Cardiac muscle cell (in vitro differentiated cells and primary cell): ENCODE results near the gene RNF14. TPM values are rescaled to one million over a fixed set of nuclear protein-coding genes. Genes with fewer than 3 reads are reported as not detected.

ENCODE experiments used
- DNase-seq, 2 donors: peaks; one replicate each; pipeline versions ENCODE4 v3.0.0 to v3.0.0-alpha.2; 2010 to 2017; ENCODE audit warnings: low read depth in 1 of 2, low spot score in 1 of 2
- H3K27ac ChIP-seq: fragments of 200-600 bp; sonication (generic); 2 replicates; pipeline ENCODE4 v1.5.1; 2016
- H3K27me3 ChIP-seq: fragments of 200-600 bp; sonication (generic); 2 replicates; pipeline ENCODE4 v1.6.0; 2016; ENCODE audit warnings: control low read depth
- H3K36me3 ChIP-seq: fragments of 200-600 bp; sonication (generic); 2 replicates; pipeline ENCODE4 v1.5.1; 2016; ENCODE audit warnings: control low read depth
- H3K4me1 ChIP-seq: fragments of 200-600 bp; sonication (generic); 2 replicates; pipeline ENCODE4 v1.8.1; 2017; ENCODE audit warnings: low read depth, mild to moderate bottlenecking, mixed run types
- H3K4me3 ChIP-seq: fragments of 200-600 bp; sonication (generic); 2 replicates; pipeline ENCODE4 v1.5.1; 2016; ENCODE audit warnings: mild to moderate bottlenecking
- H3K9me3 ChIP-seq: fragments of 200-600 bp; sonication (generic); 2 replicates; pipeline ENCODE4 v1.5.1; 2017; ENCODE audit warnings: low read depth, mild to moderate bottlenecking, control low read depth
- polyA plus RNA-seq: library from polyadenylated mRNA; unstranded; fragments of >200 nt; fragmentation: Nextera tagmentation; extraction: Ambion mirVana; gene quantifications from 2 replicates; pipeline ENCODE4 v1.2.1, GENCODE V29; 2016
- total RNA-seq: library from RNA; depleted of rRNA; stranded (reverse); fragments of >200 nt; gene quantifications from 2 replicates; pipeline ENCODE4 v1.2.3, GENCODE V29; 2016
- TF ChIP-seq, protein P1 (sequence below): IDR thresholded peaks from 2 replicates; pipeline ENCODE4 v1.5.1; 2012; ENCODE audit warnings: low read depth, mild to moderate bottlenecking, low read length

The RNF14 gene
- total and polyA plus RNA-seq, 2 experiments from 2014 or later = 35.4 to 69.2 TPM

DNA sequence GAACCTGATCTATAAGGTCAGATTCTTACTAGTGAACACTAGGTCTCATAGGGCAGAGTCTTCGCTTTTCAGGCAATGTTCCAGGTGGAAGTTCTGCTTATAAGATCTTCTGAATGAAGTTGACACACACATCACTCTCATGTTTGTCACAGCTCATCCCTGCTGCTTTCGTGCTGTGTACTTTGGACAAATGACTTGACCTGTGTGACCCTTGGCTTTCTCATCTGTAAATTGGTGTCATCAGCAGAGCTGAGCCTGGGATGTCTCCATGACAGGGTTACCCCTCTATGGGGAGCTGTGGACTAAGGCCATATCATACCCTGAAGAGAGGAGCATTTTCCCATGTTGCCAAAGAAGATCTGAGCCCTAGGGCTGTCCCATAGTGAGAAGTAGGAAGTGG, 42.5 kb upstream of the RNF14 start:
- no peak for DNase-seq
- Histone ChIP-seq H3K4me1 (peaks cover 7% of the 10 kb centered on the region), H3K36me3 (peaks cover 38% of the 10 kb centered on the region), H3K4me3 (no peak overlapping the region), H3K9me3 (no peaks in the 10 kb centered on the region), H3K27me3 (no peaks in the 10 kb centered on the region), H3K27ac (no peak overlapping the region)
- TF ChIP-seq, protein P1, sequence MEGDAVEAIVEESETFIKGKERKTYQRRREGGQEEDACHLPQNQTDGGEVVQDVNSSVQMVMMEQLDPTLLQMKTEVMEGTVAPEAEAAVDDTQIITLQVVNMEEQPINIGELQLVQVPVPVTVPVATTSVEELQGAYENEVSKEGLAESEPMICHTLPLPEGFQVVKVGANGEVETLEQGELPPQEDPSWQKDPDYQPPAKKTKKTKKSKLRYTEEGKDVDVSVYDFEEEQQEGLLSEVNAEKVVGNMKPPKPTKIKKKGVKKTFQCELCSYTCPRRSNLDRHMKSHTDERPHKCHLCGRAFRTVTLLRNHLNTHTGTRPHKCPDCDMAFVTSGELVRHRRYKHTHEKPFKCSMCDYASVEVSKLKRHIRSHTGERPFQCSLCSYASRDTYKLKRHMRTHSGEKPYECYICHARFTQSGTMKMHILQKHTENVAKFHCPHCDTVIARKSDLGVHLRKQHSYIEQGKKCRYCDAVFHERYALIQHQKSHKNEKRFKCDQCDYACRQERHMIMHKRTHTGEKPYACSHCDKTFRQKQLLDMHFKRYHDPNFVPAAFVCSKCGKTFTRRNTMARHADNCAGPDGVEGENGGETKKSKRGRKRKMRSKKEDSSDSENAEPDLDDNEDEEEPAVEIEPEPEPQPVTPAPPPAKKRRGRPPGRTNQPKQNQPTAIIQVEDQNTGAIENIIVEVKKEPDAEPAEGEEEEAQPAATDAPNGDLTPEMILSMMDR = no peak

DNA sequence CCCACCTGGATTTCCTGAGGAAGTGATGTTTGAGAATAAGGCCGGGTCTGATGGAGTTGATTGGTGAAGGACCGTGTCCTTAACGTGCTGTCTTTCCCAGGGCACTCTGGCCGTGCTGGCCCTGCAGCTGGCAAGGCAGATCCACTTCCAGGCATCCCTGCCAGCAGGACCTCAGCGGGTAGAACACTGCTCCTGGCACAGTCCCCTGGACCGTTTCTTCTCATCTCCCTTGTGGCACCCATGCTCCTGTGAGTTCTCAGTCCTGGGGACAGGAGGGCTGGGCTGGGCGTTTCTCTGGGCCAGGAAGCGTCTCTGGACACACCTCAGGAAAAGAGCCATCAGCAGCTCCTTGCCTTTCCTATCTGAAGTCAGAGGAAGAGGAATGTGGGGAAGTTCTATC, 40.9 kb upstream of the RNF14 start:
- H3K4me3 ChIP-seq = no peak overlapping the region
- no peak overlapping the region for H3K27ac ChIP-seq
- H3K9me3 ChIP-seq = no peaks in the 10 kb centered on the region
- TF ChIP-seq, protein P1 = no peak
- peaks cover 38% of the 10 kb centered on the region for H3K36me3 ChIP-seq
- H3K27me3 ChIP-seq = no peaks in the 10 kb centered on the region
- DNase-seq = no peak
- peaks cover 4% of the 10 kb centered on the region for H3K4me1 ChIP-seq

DNA sequence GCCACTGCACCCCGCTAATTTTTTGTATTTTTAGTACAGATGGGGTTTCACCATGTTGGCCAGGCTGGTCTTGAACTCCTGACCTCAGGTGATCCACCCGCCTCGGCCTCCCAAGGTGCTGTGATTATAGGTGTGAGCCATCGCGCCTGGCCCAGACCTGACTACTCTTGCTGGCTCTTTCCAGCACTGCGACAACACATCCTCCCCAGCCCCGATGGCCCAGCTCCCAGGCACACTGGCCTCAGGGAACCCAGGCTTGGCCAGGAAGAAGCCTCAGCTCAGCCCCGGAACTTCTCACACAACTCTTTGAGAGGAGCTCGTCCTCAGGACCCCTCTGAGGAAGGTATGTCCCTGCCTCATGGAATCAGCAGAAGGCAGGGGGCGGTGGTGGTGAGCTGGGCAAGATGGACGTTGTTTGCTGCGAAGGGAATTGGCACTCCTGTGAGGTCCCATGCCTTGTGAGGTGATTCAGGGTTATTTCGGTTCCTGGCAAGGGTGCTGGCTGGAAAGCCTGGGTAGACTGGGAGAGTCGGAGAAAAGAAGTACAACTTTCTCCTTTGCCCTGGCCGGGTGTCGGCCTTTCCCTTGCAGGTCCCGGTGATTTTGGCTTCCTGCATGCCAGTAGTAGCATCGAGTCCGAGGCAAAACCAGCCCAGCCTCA, 39.4 kb upstream of the RNF14 start:
- Histone ChIP-seq H3K9me3 (no peaks in the 10 kb centered on the region), H3K36me3 (peaks cover 38% of the 10 kb centered on the region), H3K27me3 (no peaks in the 10 kb centered on the region), H3K4me1 (peaks cover under 1% of the 10 kb centered on the region), H3K4me3 (no peak overlapping the region), H3K27ac (no peak overlapping the region)
- TF ChIP-seq, protein P1 = no peak
- no peak for DNase-seq

DNA sequence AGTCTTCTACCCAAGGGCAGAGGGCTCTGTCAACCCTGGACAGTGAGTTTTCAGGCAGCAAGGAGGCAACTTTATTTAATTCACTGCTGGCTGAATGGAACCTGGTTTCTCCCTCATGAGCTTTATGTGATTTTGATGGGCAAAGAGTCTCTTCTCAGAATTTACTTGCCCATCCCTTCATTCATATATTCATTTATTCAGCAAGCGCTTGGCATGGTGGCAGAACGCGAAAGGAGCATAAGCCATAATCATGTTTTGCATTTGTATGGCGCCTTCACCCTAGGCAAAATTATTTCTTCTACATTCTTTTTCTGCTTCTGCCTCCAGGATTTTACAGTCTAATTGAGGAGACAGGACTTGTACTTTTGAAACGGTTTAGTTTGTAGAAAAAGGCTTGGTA, 37.2 kb upstream of the RNF14 start:
- Histone ChIP-seq H3K9me3 (no peaks in the 10 kb centered on the region), H3K4me3 (no peak overlapping the region), H3K4me1 (no peaks in the 10 kb centered on the region), H3K36me3 (peaks cover 41% of the 10 kb centered on the region), H3K27me3 (no peaks in the 10 kb centered on the region), H3K27ac (no peak overlapping the region)
- no peak for DNase-seq
- TF ChIP-seq, protein P1 = no peak

DNA sequence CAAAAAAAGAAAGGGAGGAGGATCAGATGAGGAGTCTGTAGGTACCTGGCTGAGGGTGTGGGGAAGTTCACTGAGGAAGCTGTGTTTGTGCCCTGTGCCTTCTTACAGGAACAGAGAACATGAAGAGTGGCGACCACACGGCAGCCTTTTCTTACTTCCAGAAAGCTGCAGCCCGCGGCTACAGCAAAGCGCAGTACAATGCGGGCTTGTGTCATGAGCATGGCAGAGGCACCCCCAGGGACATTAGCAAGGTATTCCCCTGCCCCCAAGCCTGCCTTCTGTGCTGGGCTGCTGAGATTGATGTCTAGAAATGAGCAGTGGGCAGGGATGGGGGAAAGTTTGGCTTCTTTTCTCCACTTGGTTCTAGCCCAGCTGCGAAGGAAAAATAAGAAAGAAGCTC, 35.8 kb upstream of the RNF14 start:
- peaks cover 32% of the 10 kb centered on the region for H3K36me3 ChIP-seq

More for the DNA sequence above, 35.8 kb upstream of the RNF14 start:
- Histone ChIP-seq H3K27ac (no peak overlapping the region), H3K4me1 (no peaks in the 10 kb centered on the region), H3K9me3 (no peaks in the 10 kb centered on the region), H3K4me3 (no peak overlapping the region), H3K27me3 (no peaks in the 10 kb centered on the region)
- no peak for DNase-seq
- TF ChIP-seq, protein P1 = no peak
